ENCODE measurements around the gene DDX54.

DNA sequence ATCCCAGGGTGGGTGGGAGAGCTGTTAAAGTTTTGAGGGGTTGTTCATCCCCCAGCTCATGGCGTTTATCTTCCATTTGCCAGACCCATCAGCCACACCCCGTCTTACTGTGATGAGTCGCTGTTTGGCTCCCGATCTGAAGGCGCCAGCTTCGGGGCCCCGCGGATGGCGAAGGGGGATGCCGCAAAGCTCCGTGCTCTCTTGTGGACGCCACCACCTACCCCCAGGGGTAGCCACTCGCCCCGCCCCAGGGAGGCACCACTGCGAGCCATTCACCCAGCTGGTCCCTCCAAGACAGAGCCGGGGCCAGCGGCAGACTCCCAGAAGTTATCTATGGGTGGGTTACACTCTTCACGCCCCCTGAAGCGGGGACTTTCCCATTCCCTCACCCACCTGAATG lies 5.9 kb upstream of the DDX54 start:
- no peak for TF ChIP-seq POLR2AphosphoS5 (IDR thresholded peaks at IDR 0.05; ENCODE audit: borderline replicate concordance, low read depth, low read length)
- no peak for TF ChIP-seq EZH2 (IDR thresholded peaks at IDR 0.05)
- no peak for TF ChIP-seq FOXP2 (optimal IDR thresholded peaks at IDR 0.05; ENCODE audit: control extremely low read depth, extremely low read length, insufficient read depth)

All from SK-N-MC (cell line).